Vagina (tissue), 2 donors: ENCODE results near the gene HPGDS. TPM values are rescaled to one million over a fixed set of nuclear protein-coding genes. Genes with fewer than 3 reads are reported as not detected.

Source experiments
- DNase-seq, 2 donors: peaks; one replicate each; pipeline ENCODE4 v3.0.0-alpha.2; 2017; ENCODE audit errors: extremely low spot score in 2 of 2
- H3K27ac ChIP-seq: fragments of 200-600 bp; sonication (generic); one replicate; pipeline ENCODE4 v1.5.1; 2019
- H3K27me3 ChIP-seq: fragments of 200-600 bp; sonication (generic); one replicate; pipeline ENCODE4 v1.5.1; 2019
- H3K36me3 ChIP-seq, 2 donors: fragments of 200-600 bp; sonication (generic); one replicate each; pipeline ENCODE4 v1.5.1; 2017 to 2019
- H3K4me1 ChIP-seq: fragments of 200-600 bp; sonication (generic); one replicate; pipeline ENCODE4 v1.5.1; 2019
- H3K4me3 ChIP-seq, 2 donors: fragments of 200-600 bp; sonication (generic); 1 replicate in 1 of 2; 2 replicates in 1 of 2; pipeline ENCODE4 v1.5.1; 2016 to 2019
- H3K9me3 ChIP-seq: fragments of 200-600 bp; sonication (generic); one replicate; pipeline ENCODE4 v1.5.1; 2019
- CTCF ChIP-seq, 3 experiments: fragments of 450-650 bp in 2 of 3; fragments of 200-600 bp in 1 of 3; sonication (generic) in 1 of 3; IDR thresholded peaks; one replicate each; pipeline ENCODE4 v1.5.1; 2017 to 2019; ENCODE audit warnings: antibody characterized with exemption in 3 of 3, mild to moderate bottlenecking in 2 of 3, moderate library complexity in 2 of 3
- POLR2A ChIP-seq, 2 donors: fragments of 450-650 bp; IDR thresholded peaks; one replicate each; pipeline ENCODE4 v1.6.1; 2017; ENCODE audit warnings: antibody characterized with exemption in 2 of 2, mild to moderate bottlenecking in 2 of 2, moderate library complexity in 2 of 2
- POLR2AphosphoS5 ChIP-seq, 2 donors: sonication (generic); formaldehyde crosslinking; IDR thresholded peaks; one replicate each; pipeline ENCODE4 v1.9.0; 2017; ENCODE audit warnings: antibody characterized with exemption in 2 of 2, mild to moderate bottlenecking in 2 of 2, low read depth in 1 of 2; ENCODE audit not compliant: insufficient read depth in 1 of 2
- intact Hi-C: fragments of 100-400 bp; cut with DNase I; formaldehyde crosslinking; loops from one replicate; pipeline ENCODE4 v1.15.1; 2023
- total RNA-seq: library from RNA; depleted of rRNA; stranded (reverse); fragments of >200 nt; gene quantifications from one replicate; pipeline ENCODE4 v1.2.3, GENCODE V29; 2016

The HPGDS gene
- total RNA-seq, 1 donor from 2014 or later = 0.98 TPM

GRCh38 chr4:94256144-94256783 is 86.4 kb downstream of the HPGDS start:
- peaks cover 0 to 11% of the 10 kb centered on the region in 2 donors for H3K36me3 ChIP-seq
- no peak for TF ChIP-seq POLR2A (IDR thresholded peaks at IDR 0.05)
- no peak for TF ChIP-seq POLR2AphosphoS5 (IDR thresholded peaks at IDR 0.05; ENCODE audit: insufficient read depth in 1 of 2, low read depth in 1 of 2)
- TF ChIP-seq CTCF (IDR thresholded peaks at IDR 0.05) = no peak
- H3K27ac ChIP-seq = no peak overlapping the region

GRCh38 chr4:94253036-94253435 is 89.6 kb downstream of the HPGDS start:
- DNase-seq = no peak
- Histone ChIP-seq H3K27ac (no peak overlapping the region), H3K36me3 (peaks cover 0 to 13% of the 10 kb centered on the region in 2 donors), H3K4me1 (no peaks in the 10 kb centered on the region), H3K27me3 (no peaks in the 10 kb centered on the region), H3K9me3 (no peaks in the 10 kb centered on the region), H3K4me3 (peak overlapping the region in 1 of 2 donors; percentile 17)
- intact Hi-C loops = no loop called here
- TF ChIP-seq CTCF (IDR thresholded peaks at IDR 0.05) (no peak), POLR2A (IDR thresholded peaks at IDR 0.05) (no peak), POLR2AphosphoS5 (IDR thresholded peaks at IDR 0.05; ENCODE audit: insufficient read depth in 1 of 2, low read depth in 1 of 2) (no peak)

More at GRCh38 chr4:94256144-94256783, 86.4 kb downstream of the HPGDS start:
- Histone ChIP-seq H3K4me3 (no peak overlapping the region), H3K4me1 (no peaks in the 10 kb centered on the region), H3K27me3 (no peaks in the 10 kb centered on the region), H3K9me3 (no peaks in the 10 kb centered on the region)
- no peak for DNase-seq
- intact Hi-C loops = no loop called here

- no peaks in the 10 kb centered on the region for H3K4me1 ChIP-seq
- H3K27me3 ChIP-seq = no peaks in the 10 kb centered on the region
- no peak overlapping the region for H3K4me3 ChIP-seq
- peaks cover 0 to 17% of the 10 kb centered on the region in 2 donors for H3K36me3 ChIP-seq
- no peak overlapping the region for H3K27ac ChIP-seq
- TF ChIP-seq POLR2A (IDR thresholded peaks at IDR 0.05) = no peak
- no peak for TF ChIP-seq CTCF (IDR thresholded peaks at IDR 0.05)
- TF ChIP-seq POLR2AphosphoS5 (IDR thresholded peaks at IDR 0.05; ENCODE audit: insufficient read depth in 1 of 2, low read depth in 1 of 2) = no peak
- intact Hi-C loops = no loop called here
- DNase-seq = no peak
- no peaks in the 10 kb centered on the region for H3K9me3 ChIP-seq
These were observed 91.5 kb downstream of the HPGDS start for GRCh38 chr4:94251094-94251493.

Other genes starting within 250 kb of the HPGDS start
- gene SMARCAD1, start 135.0 kb downstream of the HPGDS start, total RNA-seq = 21.6 TPM
- gene PDLIM5, start 109.1 kb upstream of the HPGDS start, total RNA-seq = 137 TPM